GM18507 (cell line): ENCODE data around the gene HCFC2.

ENCODE experiments used
- DNase-seq: peaks from one replicate; pipeline ENCODE4 v3.0.0; 2011; ENCODE audit warnings: low read depth; ENCODE audit not compliant: insufficient read length; ENCODE audit errors: extremely low spot score
- FAIRE-seq: peaks from 2 replicates; lab custom pipeline; 2011; peaks lifted over from hg19 to GRCh38; lab: Jason Lieb, UNC

The HCFC2 gene

DNA sequence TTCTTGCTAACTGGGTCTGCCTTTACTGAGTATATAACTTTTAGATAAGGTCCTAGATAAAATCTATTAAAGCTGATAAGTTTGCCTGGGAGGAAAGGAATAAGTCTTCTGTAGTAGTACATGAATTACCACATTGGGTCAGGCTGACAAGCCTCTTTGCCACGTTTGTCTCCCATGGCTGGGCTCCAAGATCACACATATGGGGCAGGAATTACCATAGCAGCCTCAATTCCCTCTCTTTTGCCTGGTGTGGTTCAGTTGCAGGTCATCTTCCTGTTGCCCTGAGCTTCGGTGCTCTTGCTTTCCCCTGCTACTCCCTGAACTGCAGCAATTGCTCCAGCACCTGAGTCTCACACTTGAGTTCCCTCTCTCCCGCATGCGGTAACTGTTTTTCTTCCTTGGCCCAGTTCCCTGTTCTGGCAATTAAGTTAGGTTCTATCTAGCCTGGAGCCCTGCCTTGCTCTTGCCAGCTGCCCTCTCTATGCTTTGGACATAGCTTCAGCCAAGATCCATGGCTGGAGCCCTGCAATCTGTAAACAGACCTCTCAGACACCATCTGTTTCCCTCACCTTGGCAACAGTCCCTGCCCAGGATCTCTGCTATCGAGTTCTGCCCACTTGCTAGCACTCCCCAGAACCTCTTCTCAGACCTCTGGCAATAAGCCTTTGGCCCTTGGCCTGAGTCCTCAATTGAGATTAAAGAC, 8.5 kb upstream of the HCFC2 start:
- no peak for FAIRE-seq

DNA sequence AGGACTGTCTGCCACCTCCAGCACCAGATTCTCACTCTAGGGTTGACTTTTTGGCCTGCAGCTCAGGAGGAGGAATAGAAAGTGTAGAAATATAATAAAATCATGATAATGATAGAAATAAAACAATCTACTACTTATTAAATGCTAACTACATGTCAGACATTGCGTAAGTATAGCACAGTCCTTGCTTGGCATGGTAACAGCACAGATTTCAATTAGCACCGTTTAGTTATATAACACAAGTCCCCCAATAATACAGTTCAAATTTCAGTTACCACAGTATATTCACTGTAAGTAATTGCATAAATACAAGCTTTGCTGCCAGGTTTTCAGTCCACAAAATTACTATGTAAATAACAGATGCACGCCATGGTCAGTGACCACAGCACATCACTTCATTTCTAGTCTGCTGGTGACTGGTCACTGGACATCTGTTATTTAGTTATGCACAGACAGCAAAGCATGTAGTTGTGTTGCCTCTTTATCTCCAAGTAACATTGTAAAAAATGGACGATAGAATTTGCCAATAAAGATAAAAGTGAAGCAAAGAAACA, 7.8 kb upstream of the HCFC2 start:
- FAIRE-seq (no peak), DNase-seq (no peak)

More for the DNA sequence above, 8.5 kb upstream of the HCFC2 start:
- no peak for DNase-seq

DNA sequence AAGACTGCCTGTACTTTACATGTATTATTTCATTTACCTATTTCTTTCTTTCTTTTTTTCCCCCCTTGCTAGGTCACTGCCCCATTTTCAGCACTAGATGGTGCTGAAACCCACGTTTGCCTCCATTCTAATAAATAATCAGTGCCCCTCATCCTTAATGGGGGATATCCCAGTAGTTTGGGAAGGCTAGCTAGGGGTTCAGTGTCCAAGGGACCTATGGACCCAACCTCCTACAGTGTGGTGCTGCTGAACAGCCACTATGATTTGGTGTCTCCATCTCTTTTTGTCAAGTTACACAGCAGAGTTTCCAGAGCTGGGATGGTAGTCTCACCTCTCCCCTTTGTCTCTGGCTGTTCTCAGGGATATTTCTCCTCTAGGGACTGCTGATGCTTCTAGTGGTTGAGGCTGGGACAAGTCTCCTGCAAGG, 6.5 kb upstream of the HCFC2 start:
- FAIRE-seq, result peak; percentile 65
- DNase-seq, result no peak

DNA sequence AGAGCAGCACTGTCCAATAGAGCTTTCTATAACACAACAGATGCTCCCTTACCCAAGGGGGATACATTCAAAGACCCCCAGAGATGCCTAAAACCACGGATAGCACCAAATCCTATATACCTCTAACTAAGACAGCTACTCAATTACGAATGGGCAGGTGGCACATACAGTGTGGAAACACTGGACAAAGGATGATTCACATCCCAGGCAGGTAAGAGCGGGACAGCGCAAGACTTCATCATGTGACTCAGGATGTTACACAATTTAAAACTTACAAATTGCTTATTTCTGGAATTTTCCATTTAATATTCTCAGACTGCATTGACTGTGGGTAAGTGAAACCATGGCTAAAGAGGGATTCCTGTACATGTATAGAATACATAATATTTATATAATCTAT, 5.5 kb upstream of the HCFC2 start:
- no peak for DNase-seq
- no peak for FAIRE-seq

DNA sequence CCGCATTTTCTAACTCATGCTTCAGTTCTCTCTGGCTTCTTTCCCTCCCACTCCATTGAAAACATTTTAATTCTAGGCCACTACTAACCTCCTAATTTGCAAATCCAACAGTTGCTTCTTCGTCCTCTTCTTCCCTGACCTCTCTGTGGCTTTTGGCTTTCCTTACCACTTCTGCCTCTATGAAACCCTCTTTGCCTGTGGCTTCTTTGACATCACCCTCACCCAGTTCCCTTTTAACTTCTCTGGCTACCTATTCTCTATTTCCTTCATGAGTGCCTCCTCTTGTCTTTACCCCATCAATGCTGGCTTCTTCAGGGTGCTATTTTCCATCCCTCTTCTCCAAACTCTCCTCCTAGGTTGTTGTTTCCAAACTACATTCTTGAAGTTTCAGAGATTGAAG, 4.4 kb upstream of the HCFC2 start:
- FAIRE-seq (no peak), DNase-seq (no peak)

DNA sequence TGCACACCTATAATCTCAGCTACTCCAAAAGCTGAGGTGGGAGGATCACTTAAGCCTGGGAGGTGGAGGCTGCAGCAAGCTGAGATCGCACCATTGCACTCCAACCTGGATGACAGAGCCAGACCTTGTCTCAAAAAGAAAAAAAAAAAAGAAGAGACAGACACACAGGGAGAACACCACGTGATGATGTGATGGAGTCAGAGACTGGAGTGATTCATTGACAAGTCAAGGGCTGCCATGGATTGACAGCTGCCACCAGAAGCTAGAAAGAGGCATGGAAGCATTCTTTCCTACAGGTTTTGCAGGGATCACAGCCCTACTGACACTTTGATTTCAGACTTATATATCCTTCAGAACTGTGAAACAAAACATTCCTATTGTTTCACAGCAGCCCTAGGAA, 3.5 kb upstream of the HCFC2 start:
- no peak for FAIRE-seq
- DNase-seq, result no peak

DNA sequence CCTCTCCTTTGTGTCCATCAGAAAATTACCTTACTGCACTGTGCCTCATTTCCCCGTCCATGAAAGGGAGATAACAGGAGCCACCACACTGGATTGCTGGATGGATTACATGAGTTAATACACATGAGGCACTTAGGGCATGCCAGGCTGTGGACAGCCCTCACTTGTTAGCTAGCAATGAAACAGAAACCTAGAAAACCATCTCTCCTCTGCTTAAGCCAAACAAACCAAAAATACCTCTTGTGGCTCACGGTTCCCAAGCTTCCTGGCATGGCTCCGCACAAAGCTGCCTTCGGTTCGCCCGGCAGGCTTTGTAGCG, 660 bp upstream of the HCFC2 start:
- DNase-seq, result no peak

DNA sequence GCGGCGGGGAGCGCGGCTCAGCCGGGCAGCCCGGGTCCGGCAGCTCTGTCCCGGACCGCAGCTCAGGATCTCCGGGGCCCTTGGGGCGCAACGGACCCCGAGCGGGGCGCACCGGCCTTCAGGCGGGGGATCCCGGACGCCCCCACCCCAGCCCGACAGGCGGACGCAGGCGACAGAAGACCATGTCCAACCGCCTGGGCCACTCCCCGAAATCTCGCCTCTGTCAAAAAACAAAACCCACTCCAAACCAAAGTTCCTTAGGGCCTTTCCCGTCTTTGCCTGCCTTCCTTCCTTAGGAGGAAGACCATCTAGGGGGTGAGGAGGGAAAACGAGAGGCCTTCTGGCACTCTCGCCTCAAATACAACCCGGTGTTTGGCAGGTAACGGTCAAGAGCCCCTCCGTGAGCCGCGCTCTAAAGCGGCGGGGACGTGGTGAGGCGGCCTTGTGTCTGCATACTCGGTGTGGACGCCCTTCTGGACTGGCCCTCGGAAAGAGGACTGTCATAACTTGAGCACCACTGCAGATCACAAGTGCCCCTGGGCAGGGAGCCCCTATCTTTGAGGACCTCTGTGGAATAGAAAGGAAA, 604 bp downstream of the HCFC2 start:
- FAIRE-seq, result no peak
- DNase-seq, result no peak

More for the DNA sequence above, 660 bp upstream of the HCFC2 start:
- peak; percentile 81 for FAIRE-seq

DNA sequence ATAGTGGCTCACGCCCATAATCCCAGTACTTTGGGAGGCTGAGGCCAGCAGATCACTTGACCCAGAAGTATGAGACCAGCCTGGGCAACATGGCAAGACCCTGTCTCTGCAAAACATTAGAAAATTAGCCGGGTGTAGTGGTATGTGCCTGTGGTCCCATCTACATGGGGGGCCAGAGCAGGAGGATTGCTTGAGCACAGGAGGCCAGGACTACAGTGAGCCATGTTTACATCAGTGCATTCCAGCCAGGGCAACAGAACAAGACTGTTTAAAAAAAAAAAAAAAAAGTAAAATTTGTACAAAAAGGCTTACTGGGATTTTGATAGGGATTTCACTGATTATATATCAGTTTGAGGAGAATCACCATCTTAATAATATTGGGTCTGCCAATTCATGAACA, 7.8 kb downstream of the HCFC2 start:
- FAIRE-seq (no peak), DNase-seq (no peak)

DNA sequence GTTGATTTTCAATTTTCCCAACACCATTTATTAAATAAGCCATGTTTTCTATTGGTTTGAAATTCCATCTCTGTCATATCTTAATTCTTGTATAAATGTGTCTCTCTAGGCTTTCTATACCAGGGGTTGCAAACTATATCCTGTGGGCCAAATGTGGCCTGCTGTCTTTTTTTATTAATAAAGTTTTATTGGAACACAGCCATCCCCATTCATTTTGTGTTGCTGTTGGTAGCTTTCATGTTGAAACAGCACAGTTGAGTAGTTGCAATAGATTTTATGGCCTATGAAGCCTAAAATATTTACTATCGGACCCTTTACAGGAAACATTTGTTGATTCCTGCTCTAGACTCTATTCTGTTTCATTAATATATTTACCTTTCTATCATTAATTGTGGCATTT, 9.4 kb downstream of the HCFC2 start:
- no peak for FAIRE-seq
- DNase-seq, result no peak

DNA sequence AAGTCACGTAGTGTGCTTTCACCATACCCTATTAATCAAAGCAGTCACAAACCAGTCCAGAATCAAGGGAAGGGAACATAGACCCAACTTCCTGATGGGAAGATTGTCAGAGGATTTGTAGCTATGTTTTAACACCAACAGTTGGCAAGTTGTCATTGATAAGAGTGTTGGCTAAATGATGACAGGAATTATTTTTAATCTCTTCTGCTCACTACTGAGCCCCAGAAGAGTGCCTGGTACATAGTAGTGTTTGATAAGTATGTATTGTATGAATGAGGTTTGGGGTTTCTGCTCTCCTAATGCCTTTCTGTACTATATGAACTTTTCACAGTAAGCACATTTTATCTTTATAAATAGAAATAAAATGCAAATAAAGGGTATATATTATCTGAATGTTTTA, 14.7 kb downstream of the HCFC2 start:
- FAIRE-seq, result no peak
- DNase-seq, result no peak

DNA sequence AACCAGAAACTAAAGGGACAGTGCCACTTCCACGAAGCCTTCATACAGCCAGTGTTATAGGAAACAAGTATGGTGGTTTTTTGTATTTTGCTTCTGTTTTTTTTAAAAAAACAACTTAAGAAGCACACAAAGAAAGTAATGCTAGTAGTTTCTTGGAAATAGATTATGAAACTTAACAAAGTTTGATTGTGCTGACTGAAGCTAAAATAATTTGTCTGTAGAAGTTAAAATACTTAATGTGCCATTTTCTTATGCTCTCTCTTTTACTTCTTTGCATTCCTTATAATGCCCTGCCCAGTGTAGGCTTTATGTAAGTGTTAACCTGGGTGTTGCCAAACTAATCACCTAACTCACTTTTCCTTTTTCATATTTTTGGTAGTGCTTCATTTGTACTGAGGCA, 16.4 kb downstream of the HCFC2 start:
- FAIRE-seq, result no peak
- DNase-seq, result no peak

DNA sequence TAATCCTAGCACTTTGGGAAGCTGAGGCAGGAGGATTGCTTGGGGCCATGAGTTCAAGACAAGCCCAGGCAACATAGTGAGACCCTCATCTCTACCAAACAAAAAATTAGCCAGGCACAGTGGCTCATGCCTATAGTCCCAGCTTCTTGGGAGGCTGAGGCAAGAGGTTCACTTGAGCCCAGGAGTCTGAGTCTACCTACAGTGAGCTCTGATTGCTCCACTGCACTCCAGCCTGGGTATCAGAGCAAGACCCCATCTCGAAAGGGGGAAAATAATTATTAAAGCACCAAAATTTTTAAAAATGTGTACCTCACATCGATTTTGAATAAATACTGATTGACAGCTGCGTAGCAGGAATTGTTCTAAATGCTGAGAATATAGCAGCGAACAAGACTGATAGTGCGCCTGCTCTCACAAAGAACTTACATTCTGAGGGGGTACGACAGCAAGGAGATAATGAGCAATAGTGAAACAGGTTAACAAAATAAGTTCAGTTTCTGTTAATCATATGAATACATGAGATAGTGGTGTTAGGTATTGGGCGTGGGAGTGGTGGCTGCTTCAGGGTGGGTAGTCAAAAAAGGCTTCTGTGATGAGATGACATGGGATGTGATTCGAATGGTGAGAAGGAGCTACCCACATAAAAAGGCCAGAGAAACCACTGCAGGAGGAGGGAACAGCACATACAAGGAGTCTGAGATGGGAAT, 19.6 kb downstream of the HCFC2 start:
- DNase-seq (no peak), FAIRE-seq (peak; percentile 67)

DNA sequence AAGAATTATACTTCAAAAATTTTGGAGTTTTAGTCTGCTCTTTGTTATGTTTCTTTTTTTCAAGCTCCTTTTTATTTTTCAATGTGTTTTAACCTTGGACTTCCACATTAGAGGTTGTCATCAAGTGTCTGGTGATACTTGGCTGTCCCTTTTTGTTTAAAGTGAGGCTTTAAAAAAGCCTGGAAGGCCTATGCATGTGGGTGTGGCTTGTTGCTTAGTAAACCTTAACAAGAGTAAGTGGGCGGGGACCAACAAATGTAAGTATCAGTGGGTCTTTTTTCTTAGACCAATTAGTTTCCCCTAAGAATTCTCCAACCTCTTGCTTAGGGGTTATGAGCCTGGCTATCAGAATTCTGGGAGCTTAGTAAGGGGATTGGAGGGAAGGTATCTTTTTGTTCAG, 26.4 kb downstream of the HCFC2 start:
- no peak for FAIRE-seq
- no peak for DNase-seq

DNA sequence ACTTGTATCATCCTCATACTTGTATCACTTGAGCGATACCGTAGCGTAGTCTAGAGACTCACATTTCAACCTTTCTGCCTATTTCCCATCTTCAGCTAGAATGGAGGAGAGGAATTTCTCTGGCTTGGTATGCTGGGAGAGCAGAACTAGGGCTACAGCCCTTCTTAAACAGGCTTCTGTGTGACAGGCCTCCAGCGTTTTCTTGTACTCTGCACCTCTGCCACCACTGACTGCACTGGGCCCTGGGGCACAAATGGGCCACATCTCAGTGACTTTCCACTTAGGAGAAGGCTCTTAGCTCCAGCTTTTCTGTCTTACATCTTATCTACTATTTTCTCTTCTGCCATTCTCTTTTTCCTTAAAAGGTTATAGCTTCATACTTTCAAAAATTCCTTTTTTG, 26.8 kb downstream of the HCFC2 start:
- FAIRE-seq, result no peak

DNA sequence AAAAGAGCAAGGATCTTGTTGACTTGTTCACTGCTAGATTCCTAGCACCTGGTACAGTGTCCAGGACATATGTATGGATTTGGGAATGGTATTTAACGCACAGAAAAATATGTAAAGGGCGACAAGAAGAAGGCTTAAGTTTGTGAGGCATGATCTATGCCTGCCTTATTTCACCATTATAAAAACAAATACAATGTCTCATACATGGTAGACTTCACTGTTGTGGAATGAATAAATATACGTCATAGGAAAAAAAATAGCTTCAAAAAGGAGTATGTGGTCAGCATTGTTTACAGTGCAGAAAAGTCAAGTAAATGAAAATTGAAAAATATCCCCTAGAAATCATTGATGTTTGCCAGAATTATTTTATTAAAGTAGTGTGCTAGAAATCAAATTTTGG, 30.0 kb downstream of the HCFC2 start:
- FAIRE-seq, result no peak

More for the DNA sequence above, 26.8 kb downstream of the HCFC2 start:
- no peak for DNase-seq

DNA sequence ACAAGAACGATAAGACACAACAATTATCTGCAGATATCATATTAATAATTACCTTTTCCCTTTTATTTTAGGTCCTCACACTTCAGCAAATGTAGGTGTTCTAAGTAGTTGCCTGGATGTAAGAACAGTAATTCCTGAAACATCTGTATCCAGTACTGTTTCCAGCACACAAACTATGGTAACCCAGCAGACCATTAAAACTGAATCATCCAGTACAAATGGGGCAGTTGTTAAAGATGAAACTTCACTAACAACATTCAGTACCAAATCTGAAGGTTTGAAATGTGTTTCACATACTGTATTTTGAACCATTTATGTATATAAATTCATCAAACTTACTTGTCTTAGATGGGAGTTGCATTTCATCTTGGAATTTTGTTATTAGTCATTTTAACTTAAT, 31.0 kb downstream of the HCFC2 start:
- peak; percentile 52 for FAIRE-seq
- no peak for DNase-seq

More for the DNA sequence above, 30.0 kb downstream of the HCFC2 start:
- DNase-seq, result no peak

DNA sequence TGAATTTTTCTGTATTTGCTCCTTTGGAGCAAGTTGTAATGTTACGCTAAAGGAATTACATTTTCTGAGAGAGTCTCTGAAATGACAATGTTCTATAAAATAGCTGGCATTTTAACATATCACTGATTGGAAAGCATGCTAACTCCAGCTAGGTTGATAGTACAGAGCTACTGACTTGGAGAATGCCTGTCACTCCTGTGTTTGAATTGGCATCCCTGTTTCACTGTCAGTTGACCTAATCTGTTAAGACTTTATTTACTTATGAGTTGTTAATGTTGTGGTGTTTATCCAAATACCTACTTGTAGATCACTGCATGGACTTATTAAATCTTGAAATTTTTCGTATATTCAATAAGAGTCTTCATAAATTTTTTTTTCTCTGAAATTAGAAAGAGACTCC, 33.6 kb downstream of the HCFC2 start:
- DNase-seq (no peak), FAIRE-seq (no peak)

DNA sequence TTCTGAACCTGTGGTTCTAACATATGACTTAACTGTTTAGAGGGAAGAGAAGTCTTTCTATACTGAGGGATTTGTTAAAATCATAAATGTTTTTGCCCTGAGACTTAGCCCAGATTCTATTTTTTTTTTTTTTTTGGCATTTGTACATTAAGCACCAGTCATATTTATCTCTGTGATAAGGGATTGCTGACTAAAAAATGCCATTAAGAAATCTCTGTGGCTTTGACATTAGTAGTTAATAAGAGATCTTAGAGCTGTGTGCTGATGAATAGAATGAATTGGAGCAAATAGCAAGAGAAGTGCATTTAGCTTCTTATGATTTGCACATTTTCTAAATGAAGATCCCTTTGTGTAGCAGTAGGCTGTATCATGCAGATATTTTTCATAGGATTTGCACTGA, 41.1 kb downstream of the HCFC2 start:
- DNase-seq (no peak), FAIRE-seq (no peak)

DNA sequence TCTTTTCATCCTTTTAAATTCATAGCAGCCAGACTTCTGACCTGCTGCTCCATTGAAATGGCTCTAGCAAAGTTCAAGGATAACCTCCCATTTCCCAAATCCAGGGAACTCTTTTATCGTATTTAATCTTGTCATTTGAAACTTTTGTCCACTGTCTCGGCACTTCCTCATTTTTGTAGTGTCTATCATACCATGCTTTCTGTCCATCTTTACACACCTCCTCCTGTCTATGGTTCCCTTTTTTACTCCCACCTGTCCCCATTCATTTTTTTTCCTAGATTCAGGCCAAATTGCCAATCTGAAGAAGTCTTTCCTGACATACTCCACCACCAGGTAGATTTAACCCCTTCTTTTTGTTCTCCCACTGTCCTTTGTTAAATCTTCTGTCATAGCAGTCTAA, 42.6 kb downstream of the HCFC2 start:
- DNase-seq (no peak), FAIRE-seq (no peak)
